Spleen (tissue), 7 donors: ENCODE data around the gene BRDT.

ENCODE experiments used
- CTCF ChIP-seq, 11 experiments: fragments of 200-600 bp in 7 of 11; fragments of 450-650 bp in 4 of 11; sonication (generic) in 4 of 11; IDR thresholded peaks in 8 of 11; conservative IDR thresholded peaks in 3 of 11; 1 replicate in 7 of 11; 2 replicates in 4 of 11; pipeline versions ENCODE4 v1.4.0 to v1.8.0; 2016 to 2021; ENCODE audit warnings: antibody characterized with exemption in 11 of 11, inconsistent platforms in 4 of 11, mild to moderate bottlenecking in 1 of 11
- POLR2A ChIP-seq, 3 donors: fragments of 450-650 bp; IDR thresholded peaks; one replicate each; pipeline ENCODE4 v1.5.1; 2017; ENCODE audit warnings: antibody characterized with exemption in 3 of 3, mild to moderate bottlenecking in 1 of 3
- POLR2AphosphoS5 ChIP-seq, 3 donors: sonication (generic); formaldehyde crosslinking; IDR thresholded peaks; one replicate each; pipeline ENCODE4 v1.5.1; 2017; ENCODE audit warnings: antibody characterized with exemption in 3 of 3
- donor health status: DM: no; HTN: no; CAD: no; lungs with moderate emphysema.
- donor health status: DM: no; HTN: no; CAD: no.
- donor health status: DM: no; HTN: no; CAD: no.

GRCh38 chr1:91997607-91998195 lies 48.5 kb downstream of the BRDT start:
- TF ChIP-seq POLR2AphosphoS5 (IDR thresholded peaks at IDR 0.05) (no peak), CTCF (IDR thresholded peaks at IDR 0.05 in 8 of 11, conservative IDR thresholded peaks at IDR 0.05 in 3 of 11) (peak in 10 of 11 experiments; percentile 7 to 55 (median 45)), POLR2A (IDR thresholded peaks at IDR 0.05) (no peak)
